Measurements from ENCODE around the gene SCP2. TPM values are rescaled to one million over a fixed set of nuclear protein-coding genes. Genes with fewer than 3 reads are reported as not detected.

The SCP2 gene
- total RNA-seq, 1 experiment from 2014 or later: 56.4 TPM

DNA sequence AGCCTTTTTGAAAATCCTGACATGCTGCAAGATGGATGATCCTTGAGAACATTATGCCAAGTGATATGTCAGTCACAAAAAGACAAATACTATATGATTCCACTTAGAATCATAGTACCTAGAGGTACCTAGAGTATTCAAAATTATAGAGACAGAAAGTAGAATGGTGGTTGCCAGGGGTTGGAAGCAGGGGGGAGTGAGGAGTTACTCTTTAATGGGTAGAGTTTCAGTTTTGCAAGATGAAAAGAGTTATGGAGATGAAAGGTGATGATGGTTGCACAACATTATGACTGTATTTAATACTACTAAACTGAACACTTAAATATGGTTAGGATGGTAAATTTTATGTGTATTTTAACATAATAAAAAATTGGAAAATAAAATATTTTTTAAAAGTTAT lies 97.0 kb downstream of the SCP2 start:
- Mint-ChIP-seq H3K4me1 (no peaks in the 10 kb centered on the region), H3K36me3 (no peaks in the 10 kb centered on the region), H3K27ac (no peak overlapping the region), H3K27me3 (ENCODE audit: low read depth) (no peaks in the 10 kb centered on the region), H3K4me3 (no peak overlapping the region), H3K9me3 (no peaks in the 10 kb centered on the region)
- no peak for ATAC-seq
- ChIA-PET CTCF (no interaction called here), POLR2A (no interaction called here)
- TF ChIP-seq ATF1 (CRISPR knock-in tag; IDR thresholded peaks at IDR 0.05): no peak
- no peak for TF ChIP-seq CREB1 (CRISPR knock-in tag; IDR thresholded peaks at IDR 0.05)
- no peak for TF ChIP-seq ELF4 (CRISPR knock-in tag; IDR thresholded peaks at IDR 0.05; ENCODE audit: low read depth)
- TF ChIP-seq, protein P1, sequence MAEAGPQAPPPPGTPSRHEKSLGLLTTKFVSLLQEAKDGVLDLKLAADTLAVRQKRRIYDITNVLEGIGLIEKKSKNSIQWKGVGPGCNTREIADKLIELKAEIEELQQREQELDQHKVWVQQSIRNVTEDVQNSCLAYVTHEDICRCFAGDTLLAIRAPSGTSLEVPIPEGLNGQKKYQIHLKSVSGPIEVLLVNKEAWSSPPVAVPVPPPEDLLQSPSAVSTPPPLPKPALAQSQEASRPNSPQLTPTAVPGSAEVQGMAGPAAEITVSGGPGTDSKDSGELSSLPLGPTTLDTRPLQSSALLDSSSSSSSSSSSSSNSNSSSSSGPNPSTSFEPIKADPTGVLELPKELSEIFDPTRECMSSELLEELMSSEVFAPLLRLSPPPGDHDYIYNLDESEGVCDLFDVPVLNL (CRISPR knock-in tag; IDR thresholded peaks at IDR 0.05; ENCODE audit: borderline replicate concordance, low read depth): no peak
- TF ChIP-seq, protein P2, sequence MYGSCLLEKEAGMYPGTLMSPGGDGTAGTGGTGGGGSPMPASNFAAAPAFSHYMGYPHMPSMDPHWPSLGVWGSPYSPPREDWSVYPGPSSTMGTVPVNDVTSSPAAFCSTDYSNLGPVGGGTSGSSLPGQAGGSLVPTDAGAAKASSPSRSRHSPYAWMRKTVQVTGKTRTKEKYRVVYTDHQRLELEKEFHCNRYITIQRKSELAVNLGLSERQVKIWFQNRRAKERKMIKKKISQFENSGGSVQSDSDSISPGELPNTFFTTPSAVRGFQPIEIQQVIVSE (CRISPR knock-in tag; IDR thresholded peaks at IDR 0.05; ENCODE audit: borderline replicate concordance): no peak
- TF ChIP-seq SOX15 (CRISPR knock-in tag; IDR thresholded peaks at IDR 0.05): no peak
- TF ChIP-seq ZBTB43 (CRISPR knock-in tag; IDR thresholded peaks at IDR 0.05): no peak
- no peak for TF ChIP-seq FOXK1 (CRISPR knock-in tag; IDR thresholded peaks at IDR 0.05)
- TF ChIP-seq, protein P3, sequence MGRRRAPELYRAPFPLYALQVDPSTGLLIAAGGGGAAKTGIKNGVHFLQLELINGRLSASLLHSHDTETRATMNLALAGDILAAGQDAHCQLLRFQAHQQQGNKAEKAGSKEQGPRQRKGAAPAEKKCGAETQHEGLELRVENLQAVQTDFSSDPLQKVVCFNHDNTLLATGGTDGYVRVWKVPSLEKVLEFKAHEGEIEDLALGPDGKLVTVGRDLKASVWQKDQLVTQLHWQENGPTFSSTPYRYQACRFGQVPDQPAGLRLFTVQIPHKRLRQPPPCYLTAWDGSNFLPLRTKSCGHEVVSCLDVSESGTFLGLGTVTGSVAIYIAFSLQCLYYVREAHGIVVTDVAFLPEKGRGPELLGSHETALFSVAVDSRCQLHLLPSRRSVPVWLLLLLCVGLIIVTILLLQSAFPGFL (CRISPR knock-in tag; IDR thresholded peaks at IDR 0.05; ENCODE audit: borderline replicate concordance): no peak
- no peak for TF ChIP-seq ZNF423 (CRISPR knock-in tag; IDR thresholded peaks at IDR 0.05)
- TF ChIP-seq, protein P4, sequence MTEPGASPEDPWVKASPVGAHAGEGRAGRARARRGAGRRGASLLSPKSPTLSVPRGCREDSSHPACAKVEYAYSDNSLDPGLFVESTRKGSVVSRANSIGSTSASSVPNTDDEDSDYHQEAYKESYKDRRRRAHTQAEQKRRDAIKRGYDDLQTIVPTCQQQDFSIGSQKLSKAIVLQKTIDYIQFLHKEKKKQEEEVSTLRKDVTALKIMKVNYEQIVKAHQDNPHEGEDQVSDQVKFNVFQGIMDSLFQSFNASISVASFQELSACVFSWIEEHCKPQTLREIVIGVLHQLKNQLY (CRISPR knock-in tag; IDR thresholded peaks at IDR 0.05): no peak
- no peak for TF ChIP-seq RELA (CRISPR knock-in tag; IDR thresholded peaks at IDR 0.05; ENCODE audit: borderline replicate concordance)
- no peak for TF ChIP-seq NR2C2 (CRISPR knock-in tag; IDR thresholded peaks at IDR 0.05)
- no peak for TF ChIP-seq ATF3 (CRISPR knock-in tag; conservative IDR thresholded peaks at IDR 0.05)
- TF ChIP-seq FOXP1 (CRISPR knock-in tag; IDR thresholded peaks at IDR 0.05; ENCODE audit: borderline replicate concordance): no peak
- TF ChIP-seq, protein P5, sequence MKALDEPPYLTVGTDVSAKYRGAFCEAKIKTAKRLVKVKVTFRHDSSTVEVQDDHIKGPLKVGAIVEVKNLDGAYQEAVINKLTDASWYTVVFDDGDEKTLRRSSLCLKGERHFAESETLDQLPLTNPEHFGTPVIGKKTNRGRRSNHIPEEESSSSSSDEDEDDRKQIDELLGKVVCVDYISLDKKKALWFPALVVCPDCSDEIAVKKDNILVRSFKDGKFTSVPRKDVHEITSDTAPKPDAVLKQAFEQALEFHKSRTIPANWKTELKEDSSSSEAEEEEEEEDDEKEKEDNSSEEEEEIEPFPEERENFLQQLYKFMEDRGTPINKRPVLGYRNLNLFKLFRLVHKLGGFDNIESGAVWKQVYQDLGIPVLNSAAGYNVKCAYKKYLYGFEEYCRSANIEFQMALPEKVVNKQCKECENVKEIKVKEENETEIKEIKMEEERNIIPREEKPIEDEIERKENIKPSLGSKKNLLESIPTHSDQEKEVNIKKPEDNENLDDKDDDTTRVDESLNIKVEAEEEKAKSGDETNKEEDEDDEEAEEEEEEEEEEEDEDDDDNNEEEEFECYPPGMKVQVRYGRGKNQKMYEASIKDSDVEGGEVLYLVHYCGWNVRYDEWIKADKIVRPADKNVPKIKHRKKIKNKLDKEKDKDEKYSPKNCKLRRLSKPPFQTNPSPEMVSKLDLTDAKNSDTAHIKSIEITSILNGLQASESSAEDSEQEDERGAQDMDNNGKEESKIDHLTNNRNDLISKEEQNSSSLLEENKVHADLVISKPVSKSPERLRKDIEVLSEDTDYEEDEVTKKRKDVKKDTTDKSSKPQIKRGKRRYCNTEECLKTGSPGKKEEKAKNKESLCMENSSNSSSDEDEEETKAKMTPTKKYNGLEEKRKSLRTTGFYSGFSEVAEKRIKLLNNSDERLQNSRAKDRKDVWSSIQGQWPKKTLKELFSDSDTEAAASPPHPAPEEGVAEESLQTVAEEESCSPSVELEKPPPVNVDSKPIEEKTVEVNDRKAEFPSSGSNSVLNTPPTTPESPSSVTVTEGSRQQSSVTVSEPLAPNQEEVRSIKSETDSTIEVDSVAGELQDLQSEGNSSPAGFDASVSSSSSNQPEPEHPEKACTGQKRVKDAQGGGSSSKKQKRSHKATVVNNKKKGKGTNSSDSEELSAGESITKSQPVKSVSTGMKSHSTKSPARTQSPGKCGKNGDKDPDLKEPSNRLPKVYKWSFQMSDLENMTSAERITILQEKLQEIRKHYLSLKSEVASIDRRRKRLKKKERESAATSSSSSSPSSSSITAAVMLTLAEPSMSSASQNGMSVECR (CRISPR knock-in tag; IDR thresholded peaks at IDR 0.05; ENCODE audit: borderline replicate concordance): no peak
- DNase-seq (ENCODE audit: low spot score): no peak
